ENCODE results near the gene HCRTR2. TPM values are rescaled to one million over a fixed set of nuclear protein-coding genes. Genes with fewer than 3 reads are reported as not detected.
"Not testable (repeated sequence)": the region's sequence is repeated elsewhere in the genome, so short reads cannot be mapped to it uniquely, and the experiment has no call there.

The HCRTR2 gene
- not detected for total RNA-seq
- long read RNA-seq = 0 reads

- ATAC-seq = no peak
- intact Hi-C loops (cut with micrococcal nuclease) = no loop called here
Observed at GRCh38 chr6:55174211-55175026, at the start of gene HCRTR2. HCRTR2 (plus strand) TSS chr6:55174515; CDS start chr6:55174588, 73 bp downstream.

GRCh38 chr6:55130806-55131324, 43.5 kb upstream of the HCRTR2 start:
- DNase-seq (no peak), ATAC-seq (no peak)
- intact Hi-C loops (cut with micrococcal nuclease) = no loop called here

More at GRCh38 chr6:55174211-55175026, at the start of gene HCRTR2:
- DNase-seq = no peak

GRCh38 chr6:55131616-55132015, 42.7 kb upstream of the HCRTR2 start:
- intact Hi-C loops (cut with micrococcal nuclease) = no loop called here

GRCh38 chr6:55136916-55137315, 37.4 kb upstream of the HCRTR2 start:
- DNase-seq (no peak), ATAC-seq (no peak)
- intact Hi-C loops (cut with micrococcal nuclease) = no loop called here

More at GRCh38 chr6:55131616-55132015, 42.7 kb upstream of the HCRTR2 start:
- no peak for ATAC-seq
- DNase-seq = no peak

- intact Hi-C loops (cut with micrococcal nuclease) = no loop called here
- no peak for ATAC-seq
- no peak for DNase-seq
Observed at GRCh38 chr6:55137929-55138693, 36.2 kb upstream of the HCRTR2 start.

GRCh38 chr6:55141611-55142010, 32.7 kb upstream of the HCRTR2 start:
- DNase-seq = no peak
- ATAC-seq = no peak
- intact Hi-C loops (cut with micrococcal nuclease) = no loop called here

- DNase-seq (no peak), ATAC-seq (no peak)
- intact Hi-C loops (cut with micrococcal nuclease) = no loop called here
Observed at GRCh38 chr6:55142610-55143009, 31.7 kb upstream of the HCRTR2 start.

- no peak for ATAC-seq
Observed at GRCh38 chr6:55153284-55153683, 21.0 kb upstream of the HCRTR2 start.

GRCh38 chr6:55158784-55159183, 15.5 kb upstream of the HCRTR2 start:
- intact Hi-C loops (cut with micrococcal nuclease); DNase-seq; ATAC-seq: not testable (repeated sequence)

More at GRCh38 chr6:55153284-55153683, 21.0 kb upstream of the HCRTR2 start:
- no peak for DNase-seq
- intact Hi-C loops (cut with micrococcal nuclease) = no loop called here

GRCh38 chr6:55167860-55168259, 6.5 kb upstream of the HCRTR2 start:
- intact Hi-C loops (cut with micrococcal nuclease) = no loop called here
- DNase-seq (no peak), ATAC-seq (no peak)

GRCh38 chr6:55175078-55176049, 1.0 kb downstream of the HCRTR2 start:
- ATAC-seq = no peak
- DNase-seq = no peak
- intact Hi-C loops (cut with micrococcal nuclease) = no loop called here

GRCh38 chr6:55176958-55177357, 2.6 kb downstream of the HCRTR2 start:
- ATAC-seq (no peak), DNase-seq (no peak)
- intact Hi-C loops (cut with micrococcal nuclease) = no loop called here

GRCh38 chr6:55180258-55180657, 5.9 kb downstream of the HCRTR2 start:
- intact Hi-C loops (cut with micrococcal nuclease) = no loop called here
- ATAC-seq = no peak
- no peak for DNase-seq

GRCh38 chr6:55182016-55182650, 7.8 kb downstream of the HCRTR2 start:
- intact Hi-C loops (cut with micrococcal nuclease) = no loop called here
- DNase-seq = no peak
- no peak for ATAC-seq

- ATAC-seq = no peak
- intact Hi-C loops (cut with micrococcal nuclease) = no loop called here
- DNase-seq = no peak
Observed at GRCh38 chr6:55184782-55185530, 10.6 kb downstream of the HCRTR2 start.

GRCh38 chr6:55198715-55199114, 24.4 kb downstream of the HCRTR2 start:
- DNase-seq (no peak), ATAC-seq (no peak)
- intact Hi-C loops (cut with micrococcal nuclease) = no loop called here

- intact Hi-C loops (cut with micrococcal nuclease) = no loop called here
- no peak for ATAC-seq
- DNase-seq = no peak
Observed at GRCh38 chr6:55199239-55199638, 24.9 kb downstream of the HCRTR2 start.
